HG03460 (cell line): ENCODE measurements around the gene PRMT7.

Experiments used
- ATAC-seq: cut with Tn5 transposase; IDR thresholded peaks from one replicate; pipeline ENCODE4 v1.9.1; 2021; ENCODE audit not compliant: unreplicated experiment

The PRMT7 gene, protein sequence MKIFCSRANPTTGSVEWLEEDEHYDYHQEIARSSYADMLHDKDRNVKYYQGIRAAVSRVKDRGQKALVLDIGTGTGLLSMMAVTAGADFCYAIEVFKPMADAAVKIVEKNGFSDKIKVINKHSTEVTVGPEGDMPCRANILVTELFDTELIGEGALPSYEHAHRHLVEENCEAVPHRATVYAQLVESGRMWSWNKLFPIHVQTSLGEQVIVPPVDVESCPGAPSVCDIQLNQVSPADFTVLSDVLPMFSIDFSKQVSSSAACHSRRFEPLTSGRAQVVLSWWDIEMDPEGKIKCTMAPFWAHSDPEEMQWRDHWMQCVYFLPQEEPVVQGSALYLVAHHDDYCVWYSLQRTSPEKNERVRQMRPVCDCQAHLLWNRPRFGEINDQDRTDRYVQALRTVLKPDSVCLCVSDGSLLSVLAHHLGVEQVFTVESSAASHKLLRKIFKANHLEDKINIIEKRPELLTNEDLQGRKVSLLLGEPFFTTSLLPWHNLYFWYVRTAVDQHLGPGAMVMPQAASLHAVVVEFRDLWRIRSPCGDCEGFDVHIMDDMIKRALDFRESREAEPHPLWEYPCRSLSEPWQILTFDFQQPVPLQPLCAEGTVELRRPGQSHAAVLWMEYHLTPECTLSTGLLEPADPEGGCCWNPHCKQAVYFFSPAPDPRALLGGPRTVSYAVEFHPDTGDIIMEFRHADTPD

DNA sequence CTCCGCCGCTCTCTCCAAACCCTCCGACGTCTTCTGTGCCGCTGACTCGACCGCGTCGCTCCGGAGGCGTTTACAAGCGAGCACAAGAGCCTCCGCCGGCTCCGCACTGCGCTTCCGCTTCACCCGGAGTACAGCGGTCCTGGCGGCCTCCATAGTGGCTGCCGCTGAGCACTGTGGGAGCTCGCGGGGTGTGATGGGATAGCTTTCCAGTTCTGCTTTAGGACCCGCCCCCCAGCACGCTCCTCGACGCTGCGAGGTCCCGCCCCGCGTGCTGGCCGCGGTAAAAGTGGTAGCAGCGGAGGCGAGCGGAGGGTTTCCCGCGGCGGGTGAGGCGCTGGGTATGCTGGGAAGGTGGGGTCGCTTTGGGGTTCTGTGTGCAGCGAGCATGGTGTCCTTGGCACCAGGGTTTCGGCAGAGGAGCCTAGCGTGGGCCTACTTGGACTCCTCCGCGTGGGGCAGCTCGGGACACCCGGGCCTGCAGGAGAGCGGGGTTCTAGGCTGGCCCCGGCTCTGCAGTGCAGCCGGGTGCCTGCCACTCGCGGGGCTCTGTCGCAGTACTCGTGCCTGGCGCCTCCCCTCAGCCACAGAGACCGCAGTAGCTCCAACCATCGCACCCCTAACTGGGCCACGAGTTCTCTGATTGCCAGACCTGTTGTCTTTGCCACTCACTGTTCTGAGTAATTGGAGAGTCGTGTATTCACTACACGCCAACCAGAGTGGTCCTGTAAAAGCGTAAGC lies at the start of gene PRMT7, which contains the start of gene SLC7A6OS:
PRMT7 (plus strand) TSS at position 246 of the 738 bp plus-strand sequence. CDS start 4,961 bp downstream, outside the sequence.
SLC7A6OS (minus strand) TSS at position 173 of the 738 bp plus-strand sequence; CDS start at position 153, 20 bp downstream.
- peak; percentile 97 for ATAC-seq

- peak; percentile 4 for ATAC-seq
Observed at GRCh38 chr16:68263559-68264127, 47.2 kb upstream of the PRMT7 start.

GRCh38 chr16:68264128-68265077 lies 46.4 kb upstream of the PRMT7 start, which contains the start of gene SLC7A6:
TSS of gene SLC7A6 (plus strand) at chr16:68264526. CDS start at chr16:68274727, 10,201 bp downstream.
- ATAC-seq = peak; percentile 51

DNA sequence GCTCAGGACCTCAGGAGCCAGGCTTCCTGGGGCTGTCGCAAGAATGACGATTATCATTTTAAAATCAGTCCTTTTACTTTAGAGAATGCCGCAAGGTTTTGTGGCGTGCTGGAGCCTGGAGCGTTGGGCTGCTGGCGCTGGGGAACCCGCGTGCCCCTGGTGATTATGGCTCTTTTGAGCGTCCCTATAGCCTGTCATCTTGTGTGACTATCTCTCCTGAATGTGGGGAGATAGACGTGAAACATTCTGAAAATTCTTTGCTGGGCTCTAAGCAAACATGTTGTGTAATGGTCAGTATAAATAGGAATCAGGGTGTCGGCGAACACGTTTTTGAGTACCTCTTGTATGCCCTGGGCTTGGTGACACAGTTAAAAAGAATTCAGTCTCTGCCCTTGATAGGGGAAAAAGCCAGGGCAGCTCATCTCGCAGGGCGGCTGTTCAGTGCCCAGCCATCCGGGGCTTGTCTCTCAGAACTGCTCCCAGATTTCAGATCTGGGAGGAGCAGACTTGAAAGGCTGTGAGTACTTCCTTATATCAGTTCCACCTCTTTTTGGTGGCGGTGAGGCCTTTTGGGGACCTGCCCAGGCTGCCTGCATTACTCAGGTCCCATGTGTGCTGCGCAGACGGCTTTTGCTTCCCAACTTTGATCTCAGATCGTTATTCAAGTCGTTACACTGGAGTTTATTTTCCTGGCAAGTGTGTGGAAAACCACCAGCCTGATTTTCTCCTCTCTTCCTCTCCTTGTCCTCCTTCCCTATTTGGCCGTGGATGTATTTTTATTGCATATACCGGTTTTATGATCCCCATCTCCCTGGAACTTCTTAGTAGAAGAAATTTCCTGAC lies 45.5 kb upstream of the PRMT7 start:
- ATAC-seq = peak; percentile 18

DNA sequence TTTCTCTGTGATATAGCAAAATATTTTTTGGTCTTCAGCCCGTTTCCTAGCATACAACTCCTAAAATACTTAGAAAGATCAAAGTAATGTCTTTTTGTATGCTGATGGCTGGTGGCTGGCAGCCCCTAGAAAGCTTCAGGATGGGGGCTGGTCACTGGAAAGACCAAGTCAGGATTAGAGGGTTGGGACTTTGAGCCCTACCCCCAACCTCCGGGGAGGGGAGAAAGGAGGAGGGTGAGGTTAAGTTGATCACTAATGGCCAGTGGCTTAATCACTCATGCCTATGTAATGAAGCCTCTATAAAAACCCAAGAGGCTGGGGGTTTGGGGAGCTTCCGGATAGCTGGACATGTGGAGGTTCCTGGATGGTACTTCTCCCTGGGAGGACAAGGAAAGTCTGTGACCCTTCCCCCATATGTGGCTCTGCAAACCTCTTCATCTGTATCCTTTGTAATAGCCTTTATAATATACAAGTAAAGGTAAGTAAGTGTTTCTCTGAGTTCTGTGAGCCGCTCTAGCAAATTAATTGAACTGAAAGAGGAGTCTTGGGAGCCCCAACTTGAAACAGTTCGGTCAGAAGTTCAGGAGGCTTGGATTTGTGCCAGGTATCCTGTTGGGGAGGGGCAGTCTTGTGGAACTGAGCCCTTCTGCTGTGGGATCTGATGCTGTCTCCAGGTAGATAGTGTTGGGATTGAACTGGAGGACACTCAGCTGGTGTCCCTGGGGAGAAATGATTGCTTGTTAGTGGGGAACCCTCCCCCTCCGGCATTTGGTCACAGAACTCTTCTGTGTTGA lies 43.0 kb upstream of the PRMT7 start:
- no peak for ATAC-seq

GRCh38 chr16:68269793-68270192 lies 41.0 kb upstream of the PRMT7 start:
- no peak for ATAC-seq

GRCh38 chr16:68270353-68270752 lies 40.5 kb upstream of the PRMT7 start:
- ATAC-seq = no peak

DNA sequence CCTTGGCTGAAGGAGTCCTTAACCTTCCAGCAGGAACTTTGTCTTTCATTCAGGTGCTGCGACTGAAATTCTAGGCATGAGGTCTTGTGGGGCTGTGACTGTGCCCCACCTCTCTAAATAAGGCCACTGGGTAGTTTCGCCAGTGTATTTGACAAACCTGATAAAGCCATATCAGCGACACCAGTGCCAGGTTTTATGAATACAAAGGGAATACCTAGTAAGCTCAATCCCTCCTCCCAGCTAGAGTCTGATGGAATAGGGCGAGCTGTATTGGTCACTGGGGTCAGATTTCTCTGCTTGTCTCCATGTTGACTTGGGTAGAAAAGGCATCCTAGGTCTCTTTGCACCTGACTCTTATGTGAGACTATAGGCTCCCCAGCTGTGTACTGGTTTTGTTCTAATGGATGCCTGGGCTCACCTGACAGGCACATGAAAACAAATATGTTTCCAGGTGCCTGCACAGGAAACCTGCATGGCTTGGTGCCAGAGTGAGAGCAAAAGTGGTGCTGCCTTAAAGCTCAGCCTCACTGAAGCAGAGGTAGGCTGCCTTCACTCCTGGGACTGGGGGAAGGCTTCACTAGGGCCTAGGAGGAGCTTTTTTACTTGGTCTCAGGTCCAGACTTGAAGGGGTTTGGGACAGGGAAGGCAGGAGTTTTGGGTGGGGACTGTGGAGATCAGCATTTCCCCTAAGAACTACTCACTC lies 38.2 kb upstream of the PRMT7 start:
- no peak for ATAC-seq

DNA sequence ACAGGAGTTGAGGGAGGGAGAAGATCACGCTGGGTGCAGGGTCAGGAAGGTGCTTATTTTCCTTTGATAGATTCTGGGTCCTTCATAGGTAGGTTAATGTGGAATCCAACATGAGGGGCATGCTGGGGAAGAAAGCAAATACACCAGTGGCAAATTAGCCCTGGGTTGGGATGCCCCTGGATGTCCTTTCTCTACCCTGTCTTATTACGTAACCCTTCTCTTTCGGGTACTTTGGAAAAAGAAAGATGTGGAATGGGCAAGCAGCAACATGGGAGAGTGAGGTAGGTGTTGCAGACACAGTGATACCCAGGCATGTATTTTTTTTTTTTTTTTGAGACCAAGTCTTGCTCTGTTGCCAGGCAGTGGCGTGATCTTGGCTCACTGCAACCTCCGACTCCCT lies 37.4 kb upstream of the PRMT7 start:
- ATAC-seq = no peak

DNA sequence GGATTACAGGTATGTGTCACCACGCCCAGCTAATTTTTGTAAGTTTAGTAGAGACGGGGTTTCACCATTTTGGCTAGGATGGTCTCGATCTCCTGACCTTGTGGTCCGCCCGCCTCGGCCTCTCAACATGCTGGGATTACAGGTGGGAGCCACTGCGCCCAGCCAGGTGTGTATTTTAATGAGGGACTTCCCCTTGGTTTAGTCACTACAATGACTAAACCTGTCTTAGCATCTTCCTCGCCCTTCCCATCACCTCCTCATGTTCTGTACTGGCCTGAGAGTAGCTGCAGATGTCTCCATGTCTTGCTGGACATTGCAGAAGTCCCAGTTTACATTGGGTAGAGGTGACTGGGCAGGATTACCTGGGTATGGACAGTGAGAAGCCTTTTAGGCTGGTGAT lies 36.9 kb upstream of the PRMT7 start:
- ATAC-seq = no peak

DNA sequence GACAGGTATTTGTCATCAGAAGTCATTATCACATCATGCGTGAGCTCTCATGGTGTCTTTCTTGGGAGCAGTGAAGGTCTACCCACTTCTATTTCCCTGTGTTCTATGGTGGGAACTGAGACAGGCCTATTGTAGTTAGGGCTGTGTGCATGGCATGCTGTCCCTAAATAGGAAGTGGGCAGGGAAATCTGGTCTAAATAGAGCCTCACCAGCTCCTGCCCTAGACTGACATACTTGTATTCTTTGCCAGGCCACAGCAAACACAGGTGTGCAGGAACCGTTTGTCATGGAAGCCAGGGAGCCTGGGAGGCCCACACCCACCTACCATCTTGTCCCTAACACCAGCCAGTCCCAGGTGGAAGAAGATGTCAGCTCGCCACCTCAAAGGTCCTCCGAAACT lies 36.4 kb upstream of the PRMT7 start:
- ATAC-seq = no peak

- ATAC-seq = peak; percentile 83
Observed at GRCh38 chr16:68275611-68276191, 35.1 kb upstream of the PRMT7 start.

DNA sequence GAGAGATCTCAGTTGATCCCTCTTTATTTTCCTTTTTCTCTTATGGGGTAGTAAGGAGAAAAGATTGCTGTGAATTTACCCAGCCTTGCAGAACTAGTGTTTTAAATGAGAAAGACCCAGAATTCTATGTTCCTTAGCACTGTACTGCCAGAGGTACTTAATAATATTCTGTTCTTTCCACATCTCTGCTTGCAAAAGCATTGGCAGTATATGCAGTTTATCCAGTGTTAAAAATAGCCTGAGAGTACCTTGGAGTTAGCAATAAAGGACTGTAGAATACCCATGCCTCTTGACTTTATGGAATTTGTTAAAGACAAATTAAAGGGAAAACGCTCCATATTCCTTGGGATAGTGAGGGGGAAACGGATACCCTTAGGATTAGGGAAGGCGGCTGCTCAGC lies 34.6 kb upstream of the PRMT7 start:
- ATAC-seq = no peak

DNA sequence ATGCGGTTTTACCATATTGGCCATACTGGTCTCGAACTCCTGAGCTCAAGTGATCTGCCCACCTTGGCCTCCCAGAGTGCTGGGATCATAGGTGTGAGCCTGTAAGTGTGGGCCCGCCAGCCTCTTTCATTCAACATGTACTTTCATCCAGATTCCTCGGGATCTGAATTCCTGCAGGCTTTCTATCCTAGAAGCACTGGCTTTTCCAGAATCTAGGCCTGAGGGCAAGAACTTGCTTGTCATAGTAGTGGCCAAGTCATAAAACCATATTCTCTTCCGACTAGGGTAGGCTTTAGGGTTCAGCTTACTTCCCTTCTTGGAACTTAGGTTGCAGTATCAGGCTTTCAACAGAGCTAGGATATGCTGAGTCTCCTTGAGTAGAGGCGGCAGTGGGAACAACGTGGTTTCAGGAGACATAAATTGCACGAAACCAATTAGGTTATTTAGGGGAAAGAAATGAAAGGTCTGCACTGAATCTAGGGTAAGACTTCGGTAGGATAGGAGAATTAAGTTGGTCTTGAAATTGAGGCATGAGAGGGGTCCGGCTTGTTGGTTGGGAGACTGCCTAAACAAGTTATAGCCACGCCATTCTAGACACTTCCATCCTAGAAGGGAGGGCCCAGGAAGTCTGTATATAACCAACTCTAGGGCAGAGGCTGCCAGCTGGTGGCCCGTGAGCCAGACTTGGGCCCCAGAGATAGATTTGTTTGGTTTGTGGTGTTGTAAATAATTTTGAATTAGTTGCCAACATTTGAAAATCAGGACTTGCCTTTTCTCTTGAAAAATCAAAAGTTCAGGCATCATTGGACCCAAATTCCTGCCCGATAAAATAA lies 30.9 kb upstream of the PRMT7 start:
- no peak for ATAC-seq

GRCh38 chr16:68281368-68282063 lies 29.3 kb upstream of the PRMT7 start:
- no peak for ATAC-seq

DNA sequence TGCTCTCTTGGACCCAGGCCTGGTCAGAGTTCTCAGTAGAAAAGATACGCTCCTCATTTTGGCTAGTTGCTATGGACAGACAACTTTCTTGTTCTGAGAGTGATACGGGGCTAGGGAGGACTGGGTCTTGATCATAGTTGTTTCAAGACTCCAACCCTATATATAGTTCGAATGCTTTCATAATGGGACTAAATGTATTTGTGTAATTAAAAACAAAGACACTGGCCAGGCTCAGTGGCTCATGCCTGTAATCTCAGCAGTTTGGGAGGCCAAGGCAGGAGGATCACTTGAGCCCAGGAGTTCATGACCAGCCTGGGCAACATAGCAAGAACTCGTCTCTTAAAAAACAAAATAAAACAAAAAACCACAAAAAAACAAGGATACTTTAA lies 28.8 kb upstream of the PRMT7 start:
- ATAC-seq = no peak
